ENCODE data around the gene GFRA1.

- TF ChIP-seq EP300 (IDR thresholded peaks at IDR 0.05) (no peak), CBX2 (IDR thresholded peaks at IDR 0.05; ENCODE audit: borderline replicate concordance, low read depth) (no peak), KDM1A (IDR thresholded peaks at IDR 0.05; ENCODE audit: low read depth) (no peak), RAD21 (conservative IDR thresholded peaks at IDR 0.05 in 1 of 2, IDR thresholded peaks at IDR 0.05 in 1 of 2) (no peak), MYC (IDR thresholded peaks at IDR 0.05; ENCODE audit: borderline replicate concordance, low read length) (no peak), KDM5A (IDR thresholded peaks at IDR 0.05) (no peak), NFE2L2 (conservative IDR thresholded peaks at IDR 0.05; ENCODE audit: low read length) (no peak), RCOR1 (IDR thresholded peaks at IDR 0.05; ENCODE audit: low read depth, low read length) (no peak), ZC3H11A (IDR thresholded peaks at IDR 0.05) (no peak), PHF8 (IDR thresholded peaks at IDR 0.05; ENCODE audit: borderline replicate concordance, low read depth) (no peak), POLR2A (IDR thresholded peaks at IDR 0.05; ENCODE audit: low read length) (no peak)
- TF ChIP-seq, protein P1, sequence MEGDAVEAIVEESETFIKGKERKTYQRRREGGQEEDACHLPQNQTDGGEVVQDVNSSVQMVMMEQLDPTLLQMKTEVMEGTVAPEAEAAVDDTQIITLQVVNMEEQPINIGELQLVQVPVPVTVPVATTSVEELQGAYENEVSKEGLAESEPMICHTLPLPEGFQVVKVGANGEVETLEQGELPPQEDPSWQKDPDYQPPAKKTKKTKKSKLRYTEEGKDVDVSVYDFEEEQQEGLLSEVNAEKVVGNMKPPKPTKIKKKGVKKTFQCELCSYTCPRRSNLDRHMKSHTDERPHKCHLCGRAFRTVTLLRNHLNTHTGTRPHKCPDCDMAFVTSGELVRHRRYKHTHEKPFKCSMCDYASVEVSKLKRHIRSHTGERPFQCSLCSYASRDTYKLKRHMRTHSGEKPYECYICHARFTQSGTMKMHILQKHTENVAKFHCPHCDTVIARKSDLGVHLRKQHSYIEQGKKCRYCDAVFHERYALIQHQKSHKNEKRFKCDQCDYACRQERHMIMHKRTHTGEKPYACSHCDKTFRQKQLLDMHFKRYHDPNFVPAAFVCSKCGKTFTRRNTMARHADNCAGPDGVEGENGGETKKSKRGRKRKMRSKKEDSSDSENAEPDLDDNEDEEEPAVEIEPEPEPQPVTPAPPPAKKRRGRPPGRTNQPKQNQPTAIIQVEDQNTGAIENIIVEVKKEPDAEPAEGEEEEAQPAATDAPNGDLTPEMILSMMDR (IDR thresholded peaks at IDR 0.05) = no peak
- TF ChIP-seq, protein P2, sequence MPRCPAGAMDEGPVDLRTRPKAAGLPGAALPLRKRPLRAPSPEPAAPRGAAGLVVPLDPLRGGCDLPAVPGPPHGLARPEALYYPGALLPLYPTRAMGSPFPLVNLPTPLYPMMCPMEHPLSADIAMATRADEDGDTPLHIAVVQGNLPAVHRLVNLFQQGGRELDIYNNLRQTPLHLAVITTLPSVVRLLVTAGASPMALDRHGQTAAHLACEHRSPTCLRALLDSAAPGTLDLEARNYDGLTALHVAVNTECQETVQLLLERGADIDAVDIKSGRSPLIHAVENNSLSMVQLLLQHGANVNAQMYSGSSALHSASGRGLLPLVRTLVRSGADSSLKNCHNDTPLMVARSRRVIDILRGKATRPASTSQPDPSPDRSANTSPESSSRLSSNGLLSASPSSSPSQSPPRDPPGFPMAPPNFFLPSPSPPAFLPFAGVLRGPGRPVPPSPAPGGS (IDR thresholded peaks at IDR 0.05) = no peak
These were observed 1.3 kb upstream of the GFRA1 start for GRCh38 chr10:116274064-116274904.
